WTC11 (cell line): ENCODE results near the gene SMOC1. TPM values are rescaled to one million over a fixed set of nuclear protein-coding genes. Genes with fewer than 3 reads are reported as not detected.

Experiments used
- ATAC-seq: fragments of 200-7000 bp; cut with Tn5 transposase; 2 replicates; pipeline ENCODE4 v1.10.0; 2021; ENCODE audit warnings: mild to moderate bottlenecking, moderate library complexity
- CTCF ChIA-PET: fragments of 300-600 bp; sonication (Branson Sonifier 250); formaldehyde crosslinking; loops from one replicate; lab custom pipeline; 2021; ENCODE audit warnings: antibody characterized with exemption; lab: Charles Lee
- POLR2A ChIA-PET: fragments of 350-600 bp; sonication (Branson Sonifier 250); formaldehyde crosslinking; loops from one replicate; lab custom pipeline; 2021; ENCODE audit warnings: antibody characterized with exemption; lab: Charles Lee
- DNase-seq: peaks from one replicate; pipeline ENCODE4 v3.0.0; 2021; ENCODE audit warnings: low spot score
- H3K27ac Mint-ChIP-seq: 2 replicates; pipeline ENCODE4 v1.8.0; 2021; ENCODE audit warnings: mixed read lengths
- H3K27me3 Mint-ChIP-seq: 2 replicates; pipeline ENCODE4 v1.8.0; 2021; ENCODE audit warnings: low read depth, mild to moderate bottlenecking, moderate library complexity, mixed read lengths
- H3K36me3 Mint-ChIP-seq: 2 replicates; pipeline ENCODE4 v1.8.0; 2021; ENCODE audit warnings: mixed read lengths
- H3K4me1 Mint-ChIP-seq: 2 replicates; pipeline ENCODE4 v1.8.0; 2022; ENCODE audit warnings: mixed read lengths
- H3K4me3 Mint-ChIP-seq: 2 replicates; pipeline ENCODE4 v1.8.0; 2021; ENCODE audit warnings: mild to moderate bottlenecking, moderate library complexity, mixed read lengths
- H3K9me3 Mint-ChIP-seq: 2 replicates; pipeline ENCODE4 v1.8.0; 2021; ENCODE audit warnings: mixed read lengths
- ARID4B ChIP-seq: sonication (generic); formaldehyde crosslinking; IDR thresholded peaks from 2 replicates; pipeline ENCODE4 v1.8.0; 2023; ENCODE audit warnings: missing genetic modification reagents, mild to moderate bottlenecking, borderline replicate concordance
- CREM ChIP-seq: sonication (generic); formaldehyde crosslinking; IDR thresholded peaks from 2 replicates; pipeline ENCODE4 v1.8.1; 2022; ENCODE audit warnings: mild to moderate bottlenecking, missing genetic modification reagents, moderate library complexity
- ELF4 ChIP-seq: sonication (generic); formaldehyde crosslinking; IDR thresholded peaks from 2 replicates; pipeline ENCODE4 v1.8.1; 2022; ENCODE audit warnings: low read depth, mild to moderate bottlenecking, moderate library complexity, missing genetic modification reagents
- FOXP1 ChIP-seq: sonication (generic); formaldehyde crosslinking; IDR thresholded peaks from 2 replicates; pipeline ENCODE4 v1.8.0; 2022; ENCODE audit warnings: missing genetic modification reagents, mild to moderate bottlenecking, moderate library complexity, borderline replicate concordance
- GABPB1 ChIP-seq: sonication (generic); formaldehyde crosslinking; IDR thresholded peaks from 2 replicates; pipeline ENCODE4 v1.8.1; 2023; ENCODE audit warnings: mild to moderate bottlenecking, missing genetic modification reagents
- IRF2 ChIP-seq: sonication (generic); formaldehyde crosslinking; IDR thresholded peaks from 2 replicates; pipeline ENCODE4 v1.8.0; 2022; ENCODE audit warnings: low read depth, missing genetic modification reagents, borderline replicate concordance
- NFE2L1 ChIP-seq: sonication (generic); formaldehyde crosslinking; IDR thresholded peaks from 2 replicates; pipeline ENCODE4 v1.8.1; 2023; ENCODE audit warnings: missing genetic modification reagents
- NR2C2 ChIP-seq: sonication (generic); formaldehyde crosslinking; IDR thresholded peaks from 2 replicates; pipeline ENCODE4 v1.8.0; 2022; ENCODE audit warnings: mild to moderate bottlenecking, missing genetic modification reagents
- NR3C1 ChIP-seq: sonication (generic); formaldehyde crosslinking; conservative IDR thresholded peaks from 2 replicates; pipeline ENCODE4 v1.8.1; 2023; ENCODE audit warnings: low read depth, mild to moderate bottlenecking, missing genetic modification reagents
- PREB ChIP-seq: sonication (generic); formaldehyde crosslinking; IDR thresholded peaks from 2 replicates; pipeline ENCODE4 v1.8.1; 2022; ENCODE audit warnings: mild to moderate bottlenecking, missing genetic modification reagents, moderate library complexity, borderline replicate concordance
- PRRX2 ChIP-seq: fragments of 250-450 bp; sonication (Bioruptor Pico); IDR thresholded peaks from 2 replicates; pipeline ENCODE4 v1.8.0; 2021; ENCODE audit warnings: mild to moderate bottlenecking
- SOX15 ChIP-seq: fragments of 250-450 bp; sonication (Bioruptor Pico); IDR thresholded peaks from 2 replicates; pipeline ENCODE4 v1.9.0; 2021; ENCODE audit warnings: mild to moderate bottlenecking
- total RNA-seq: library from RNA; stranded (reverse); gene quantifications from 3 replicates; pipeline ENCODE4 v1.2.3, GENCODE V29; 2021
- TF ChIP-seq, protein P1 (sequence below): sonication (generic); formaldehyde crosslinking; IDR thresholded peaks from 2 replicates; pipeline ENCODE4 v1.8.1; 2023; ENCODE audit warnings: mild to moderate bottlenecking, missing genetic modification reagents, moderate library complexity
- TF ChIP-seq, protein P2 (sequence below): sonication (generic); formaldehyde crosslinking; IDR thresholded peaks from 2 replicates; pipeline ENCODE4 v1.8.1; 2022; ENCODE audit warnings: missing genetic modification reagents, borderline replicate concordance

SMOC1 gene
- total RNA-seq, 1 experiment from 2014 or later, result 1.1 TPM

DNA sequence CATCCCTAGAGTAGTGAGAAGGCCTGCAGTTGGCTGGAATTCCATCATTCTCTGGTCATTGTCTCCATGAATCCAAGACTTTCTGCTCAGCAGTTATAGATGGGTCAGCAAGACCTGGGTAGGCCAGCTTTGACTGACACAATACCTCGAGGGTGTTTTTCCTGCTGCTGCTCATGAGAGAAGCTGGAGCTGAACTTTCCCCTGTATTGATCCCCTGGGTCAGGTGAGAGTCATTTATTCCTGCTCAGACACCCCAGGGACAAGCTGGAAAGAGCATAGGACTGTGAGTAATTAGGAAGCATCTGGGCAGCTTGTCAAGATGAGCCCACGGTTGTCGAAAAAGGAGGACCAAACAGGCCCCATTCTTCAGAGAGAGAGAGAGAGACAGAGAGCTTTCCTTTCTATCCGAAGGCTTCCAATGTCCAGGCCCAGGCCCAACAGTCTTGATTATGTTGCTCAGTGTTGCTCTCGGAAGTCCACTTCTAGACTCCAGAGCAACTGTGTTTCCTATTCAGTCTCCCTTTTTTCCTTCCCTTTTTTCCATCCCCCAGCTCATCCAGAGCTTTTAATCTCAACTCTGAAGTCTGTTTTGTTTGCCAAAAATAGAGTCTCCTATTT is 178.4 kb downstream of the SMOC1 start:
- no peak for ATAC-seq
- H3K27me3 Mint-ChIP-seq, result peaks cover 2% of the 10 kb centered on the region; the same call in 1 of the 2 replicates
- no peaks in the 10 kb centered on the region for H3K36me3 Mint-ChIP-seq
- no peaks in the 10 kb centered on the region for H3K9me3 Mint-ChIP-seq
- no peak for TF ChIP-seq NR3C1 (CRISPR knock-in tag)
- POLR2A ChIA-PET, result no interaction called here
- peaks cover 19% of the 10 kb centered on the region for H3K4me1 Mint-ChIP-seq
- H3K27ac Mint-ChIP-seq, result no peak overlapping the region
- DNase-seq, result no peak
- CTCF ChIA-PET, result interaction anchor here (0.6 to 5.0 kb wide), 3 partner anchors 16 to 514 kb away, joined by 3 to 23 read pairs (median 3); no protein-coding TSS in a partner anchor
- H3K4me3 Mint-ChIP-seq, result no peak overlapping the region

- DNase-seq (no peak), ATAC-seq (no peak)
- H3K4me1 Mint-ChIP-seq, result peaks cover 11% of the 10 kb centered on the region; the same call in 1 of the 2 replicates
- POLR2A ChIA-PET, result no interaction called here
- CTCF ChIA-PET, result interaction anchor here (1.0 to 5.0 kb wide), 2 partner anchors 14 to 31 kb away, joined by 3 to 23 read pairs; no protein-coding TSS in a partner anchor
- H3K4me3 Mint-ChIP-seq, result no peak overlapping the region
- no peak overlapping the region for H3K27ac Mint-ChIP-seq
- no peaks in the 10 kb centered on the region for H3K36me3 Mint-ChIP-seq
- no peaks in the 10 kb centered on the region for H3K9me3 Mint-ChIP-seq
- TF ChIP-seq CREM (CRISPR knock-in tag) (no peak), NR2C2 (CRISPR knock-in tag) (no peak), NFE2L1 (no peak)
- H3K27me3 Mint-ChIP-seq, result peaks cover 2% of the 10 kb centered on the region; the same call in 1 of the 2 replicates
These were observed 180.3 kb downstream of the SMOC1 start for GRCh38 chr14:70059545-70059944.

- ChIA-PET CTCF (interaction anchor here (5.0 kb wide), 1 partner anchor 13 kb away, joined by 23 read pairs; no protein-coding TSS in a partner anchor), POLR2A (no interaction called here)
- DNase-seq (no peak), ATAC-seq (no peak; the same call in 1 of the 2 replicates)
- no peaks in the 10 kb centered on the region for H3K36me3 Mint-ChIP-seq
- no peaks in the 10 kb centered on the region for H3K27me3 Mint-ChIP-seq
- H3K4me1 Mint-ChIP-seq, result peaks cover 11% of the 10 kb centered on the region; the same call in 1 of the 2 replicates
- H3K4me3 Mint-ChIP-seq, result no peak overlapping the region
- no peaks in the 10 kb centered on the region for H3K9me3 Mint-ChIP-seq
- no peak for TF ChIP-seq PRRX2 (CRISPR knock-in tag)
- no peak for TF ChIP-seq FOXP1 (CRISPR knock-in tag)
- TF ChIP-seq SOX15 (CRISPR knock-in tag), result no peak
- no peak for TF ChIP-seq GABPB1 (CRISPR knock-in tag)
- TF ChIP-seq ELF4 (CRISPR knock-in tag), result no peak
- TF ChIP-seq ARID4B (CRISPR knock-in tag), result no peak
- no peak for TF ChIP-seq PREB (CRISPR knock-in tag)
- TF ChIP-seq, protein P1, sequence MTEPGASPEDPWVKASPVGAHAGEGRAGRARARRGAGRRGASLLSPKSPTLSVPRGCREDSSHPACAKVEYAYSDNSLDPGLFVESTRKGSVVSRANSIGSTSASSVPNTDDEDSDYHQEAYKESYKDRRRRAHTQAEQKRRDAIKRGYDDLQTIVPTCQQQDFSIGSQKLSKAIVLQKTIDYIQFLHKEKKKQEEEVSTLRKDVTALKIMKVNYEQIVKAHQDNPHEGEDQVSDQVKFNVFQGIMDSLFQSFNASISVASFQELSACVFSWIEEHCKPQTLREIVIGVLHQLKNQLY (CRISPR knock-in tag), result no peak
- no peak for TF ChIP-seq IRF2 (CRISPR knock-in tag)
- TF ChIP-seq, protein P2, sequence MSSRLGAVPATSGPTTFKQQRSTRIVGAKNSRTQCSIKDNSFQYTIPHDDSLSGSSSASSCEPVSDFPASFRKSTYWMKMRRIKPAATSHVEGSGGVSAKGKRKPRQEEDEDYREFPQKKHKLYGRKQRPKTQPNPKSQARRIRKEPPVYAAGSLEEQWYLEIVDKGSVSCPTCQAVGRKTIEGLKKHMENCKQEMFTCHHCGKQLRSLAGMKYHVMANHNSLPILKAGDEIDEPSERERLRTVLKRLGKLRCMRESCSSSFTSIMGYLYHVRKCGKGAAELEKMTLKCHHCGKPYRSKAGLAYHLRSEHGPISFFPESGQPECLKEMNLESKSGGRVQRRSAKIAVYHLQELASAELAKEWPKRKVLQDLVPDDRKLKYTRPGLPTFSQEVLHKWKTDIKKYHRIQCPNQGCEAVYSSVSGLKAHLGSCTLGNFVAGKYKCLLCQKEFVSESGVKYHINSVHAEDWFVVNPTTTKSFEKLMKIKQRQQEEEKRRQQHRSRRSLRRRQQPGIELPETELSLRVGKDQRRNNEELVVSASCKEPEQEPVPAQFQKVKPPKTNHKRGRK, result no peak
- H3K27ac Mint-ChIP-seq, result no peak overlapping the region
These were observed 181.9 kb downstream of the SMOC1 start for GRCh38 chr14:70061108-70061507.
